HFFc6 (cell line): ENCODE data around the gene FAXC. TPM values are rescaled to one million over a fixed set of nuclear protein-coding genes. Genes with fewer than 3 reads are reported as not detected.

Experiments used
- DNase-seq: peaks from one replicate; pipeline ENCODE4 v3.0.0-alpha.2; 2018
- H3K27ac Mint-ChIP-seq: 2 replicates; pipeline ENCODE4 v1.8.0; 2020; ENCODE audit warnings: mild to moderate bottlenecking, mixed read lengths
- H3K27me3 Mint-ChIP-seq: 2 replicates; pipeline ENCODE4 v1.8.0; 2021; ENCODE audit warnings: mild to moderate bottlenecking, moderate library complexity, mixed read lengths; ENCODE audit not compliant: insufficient read depth
- H3K36me3 Mint-ChIP-seq: 2 replicates; pipeline ENCODE4 v1.8.0; 2021; ENCODE audit warnings: low read depth, mixed read lengths
- H3K4me1 Mint-ChIP-seq: 2 replicates; pipeline ENCODE4 v1.8.0; 2020; ENCODE audit warnings: low read depth, mixed read lengths
- H3K4me3 Mint-ChIP-seq: 2 replicates; pipeline ENCODE4 v1.8.0; 2020; ENCODE audit warnings: mild to moderate bottlenecking, moderate library complexity, mixed read lengths
- H3K9me3 Mint-ChIP-seq: 2 replicates; pipeline ENCODE4 v1.8.0; 2020; ENCODE audit warnings: mild to moderate bottlenecking, mixed read lengths
- long read RNA-seq: library from polyadenylated mRNA; unstranded; transcript quantifications from one replicate; pipeline ENCODE4 v2.0.0, GENCODE V29; 2019
- total RNA-seq, 6 experiments: library from RNA; stranded (reverse); fragmentation: NEBNext Ultra II Directional; extraction: Animal tissue kit (Norgen Biotek cat#: 25700); gene quantifications; 2 replicates in 1 of 6; 3 replicates in 5 of 6; pipeline ENCODE4 v1.2.3, GENCODE V29; 2021
- TF ChIP-seq, protein P1 (sequence below): fragments of 200-600 bp; sonication (generic); IDR thresholded peaks from 2 replicates; pipeline ENCODE4 v1.5.0; 2021; ENCODE audit warnings: antibody characterized with exemption, mild to moderate bottlenecking

The FAXC gene
- 1 to 10 TPM; 1.6 to 3.0 (median 1.9) TPM for total RNA-seq
- long read RNA-seq, partial matches to known transcripts, result 0 of 1 reads
- long read RNA-seq, other reads (novel, unspliced or antisense), result 1 of 1 reads

DNA sequence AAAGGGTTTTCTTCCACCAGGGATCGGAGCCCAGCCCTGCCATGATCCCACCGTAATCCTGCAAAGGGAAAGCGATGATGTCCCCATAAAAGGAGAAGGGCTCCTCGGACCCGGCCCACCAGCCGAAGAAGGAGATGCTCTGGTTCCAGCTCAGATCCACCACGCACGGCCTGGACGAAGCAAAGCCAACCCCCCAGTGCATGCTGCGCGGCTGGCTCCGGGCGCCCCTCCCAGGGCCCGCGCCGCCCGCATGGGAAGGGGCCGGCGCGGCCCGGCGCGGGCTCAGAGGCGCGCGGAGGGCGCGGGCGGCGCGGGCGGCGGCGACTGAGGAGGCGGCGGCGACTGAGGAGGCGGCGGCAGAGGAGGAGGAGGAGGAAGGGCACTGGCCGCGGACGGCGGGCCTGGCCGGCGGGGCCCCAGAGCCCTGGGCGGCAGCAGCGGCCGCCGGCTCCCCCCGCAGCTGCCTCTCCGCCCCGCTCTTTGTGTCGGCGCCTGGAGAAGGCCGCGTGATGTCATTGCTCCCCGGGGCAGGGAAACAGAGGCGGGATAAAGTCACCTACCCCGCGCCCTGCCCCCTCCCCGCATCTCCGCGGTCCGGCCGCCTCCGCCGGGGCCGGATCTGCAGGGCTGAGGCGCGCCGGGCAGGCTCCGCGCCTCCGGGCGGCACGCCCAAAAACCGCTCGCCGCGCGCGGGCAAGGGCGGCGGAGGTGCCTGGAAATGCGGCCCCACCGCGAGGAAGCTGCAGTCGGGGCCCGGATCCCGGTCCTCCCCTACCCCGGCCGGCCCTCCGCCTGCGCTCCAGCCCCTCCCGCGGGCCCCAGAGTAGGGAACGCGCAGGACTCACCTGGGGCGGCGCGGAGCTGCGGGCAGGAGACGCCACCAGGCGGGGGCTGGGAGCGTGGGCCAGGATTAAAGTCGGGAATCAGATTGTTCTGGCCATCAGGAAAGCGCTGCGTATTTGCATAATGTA, at the start of gene FAXC:
FAXC (minus strand) TSS at position 504 of the 971 bp plus-strand sequence; CDS start at position 202, 302 bp downstream.
- DNase-seq, result no peak
- H3K9me3 Mint-ChIP-seq, result no peaks in the 10 kb centered on the region
- no peak within 1 kb of the TSS for H3K27ac Mint-ChIP-seq
- H3K36me3 Mint-ChIP-seq, result no peaks in the 10 kb centered on the region
- H3K27me3 Mint-ChIP-seq, result peaks cover 4% of the 10 kb centered on the region; the same call in 1 of the 2 replicates
- H3K4me1 Mint-ChIP-seq, result peaks cover 10% of the 10 kb centered on the region
- TF ChIP-seq, protein P1, sequence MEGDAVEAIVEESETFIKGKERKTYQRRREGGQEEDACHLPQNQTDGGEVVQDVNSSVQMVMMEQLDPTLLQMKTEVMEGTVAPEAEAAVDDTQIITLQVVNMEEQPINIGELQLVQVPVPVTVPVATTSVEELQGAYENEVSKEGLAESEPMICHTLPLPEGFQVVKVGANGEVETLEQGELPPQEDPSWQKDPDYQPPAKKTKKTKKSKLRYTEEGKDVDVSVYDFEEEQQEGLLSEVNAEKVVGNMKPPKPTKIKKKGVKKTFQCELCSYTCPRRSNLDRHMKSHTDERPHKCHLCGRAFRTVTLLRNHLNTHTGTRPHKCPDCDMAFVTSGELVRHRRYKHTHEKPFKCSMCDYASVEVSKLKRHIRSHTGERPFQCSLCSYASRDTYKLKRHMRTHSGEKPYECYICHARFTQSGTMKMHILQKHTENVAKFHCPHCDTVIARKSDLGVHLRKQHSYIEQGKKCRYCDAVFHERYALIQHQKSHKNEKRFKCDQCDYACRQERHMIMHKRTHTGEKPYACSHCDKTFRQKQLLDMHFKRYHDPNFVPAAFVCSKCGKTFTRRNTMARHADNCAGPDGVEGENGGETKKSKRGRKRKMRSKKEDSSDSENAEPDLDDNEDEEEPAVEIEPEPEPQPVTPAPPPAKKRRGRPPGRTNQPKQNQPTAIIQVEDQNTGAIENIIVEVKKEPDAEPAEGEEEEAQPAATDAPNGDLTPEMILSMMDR, result peak; percentile 31
- H3K4me3 Mint-ChIP-seq, result peak within 1 kb of the TSS; percentile 83

DNA sequence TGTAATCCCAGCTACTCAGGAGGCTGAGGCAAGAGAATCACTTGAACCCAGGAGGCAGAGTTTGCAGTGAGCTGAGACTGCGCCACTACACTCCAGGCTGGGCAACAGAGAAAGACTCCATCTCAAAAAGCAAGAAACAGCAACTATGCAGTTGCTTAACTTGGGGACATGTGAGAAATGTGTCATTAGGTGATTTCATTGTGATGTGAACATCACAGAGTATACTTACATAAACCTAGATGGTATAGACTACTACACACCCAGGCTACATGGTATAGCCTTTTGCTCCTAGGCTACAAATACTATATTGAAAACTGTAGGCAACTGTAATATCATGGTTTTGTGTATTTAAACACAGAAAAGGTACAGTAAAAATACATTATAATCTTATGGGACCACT, 47.8 kb upstream of the FAXC start:
- Mint-ChIP-seq H3K36me3 (peaks cover 30% of the 10 kb centered on the region), H3K9me3 (no peaks in the 10 kb centered on the region), H3K4me3 (no peak overlapping the region), H3K27ac (no peak overlapping the region), H3K4me1 (peaks cover 13% of the 10 kb centered on the region), H3K27me3 (peaks cover 6% of the 10 kb centered on the region; the same call in 1 of the 2 replicates)
- TF ChIP-seq, protein P1, result no peak
- no peak for DNase-seq

DNA sequence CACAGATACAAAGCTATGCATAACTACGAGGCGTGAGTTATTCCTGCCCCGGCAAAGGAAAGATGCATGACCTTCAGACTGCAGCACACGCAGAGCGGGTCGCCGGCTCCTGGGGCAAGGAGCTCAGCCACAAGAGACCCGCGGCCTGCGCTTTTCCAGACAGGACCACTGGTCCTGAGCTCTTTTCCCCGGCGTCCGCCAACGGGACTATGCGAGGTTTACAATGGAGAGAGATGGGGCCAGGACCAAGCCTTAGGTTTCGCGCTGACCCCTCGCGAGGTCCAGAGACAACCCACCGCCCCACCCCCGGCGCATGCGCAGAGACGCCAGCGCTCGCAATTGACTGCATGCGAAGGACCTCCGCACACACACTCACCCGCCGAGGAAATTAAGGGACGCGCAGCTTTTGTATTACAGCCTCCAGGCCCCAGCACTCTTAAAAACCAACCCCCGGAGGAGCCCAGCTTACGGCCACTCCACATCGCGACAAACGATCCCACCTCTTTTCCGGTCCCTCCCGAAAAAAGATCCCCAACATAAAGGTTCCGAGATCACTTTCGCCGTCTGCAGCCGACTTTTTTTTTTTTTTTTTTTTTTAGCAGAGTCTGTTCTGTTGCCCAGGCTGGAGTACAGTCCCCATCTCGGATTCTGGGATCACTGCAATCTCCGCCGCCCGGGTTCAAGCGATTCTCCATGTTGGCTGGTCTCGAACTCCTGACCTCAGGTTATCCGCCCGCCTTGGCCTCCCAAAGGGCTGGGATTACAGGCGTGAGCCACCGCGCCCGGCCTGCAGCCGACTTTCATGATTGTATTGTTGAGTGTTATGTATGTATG, 44.4 kb upstream of the FAXC start, which contains the start of gene COQ3:
COQ3 (minus strand) TSS at position 498 of the 834 bp plus-strand sequence; CDS start at position 482, 16 bp downstream.
- 0 out of 2 replicates have a peak, but pooled peaks cover 8% of the 10 kb centered on the region for H3K36me3 Mint-ChIP-seq
- peak within 1 kb of the TSS; percentile 99 for H3K27ac Mint-ChIP-seq
- peaks cover 14% of the 10 kb centered on the region for H3K4me1 Mint-ChIP-seq
- peaks cover 6% of the 10 kb centered on the region; the same call in 1 of the 2 replicates for H3K27me3 Mint-ChIP-seq
- TF ChIP-seq, protein P1, result no peak
- peak; percentile 61 for DNase-seq
- peak within 1 kb of the TSS; percentile 99 for H3K4me3 Mint-ChIP-seq
- H3K9me3 Mint-ChIP-seq, result no peaks in the 10 kb centered on the region

DNA sequence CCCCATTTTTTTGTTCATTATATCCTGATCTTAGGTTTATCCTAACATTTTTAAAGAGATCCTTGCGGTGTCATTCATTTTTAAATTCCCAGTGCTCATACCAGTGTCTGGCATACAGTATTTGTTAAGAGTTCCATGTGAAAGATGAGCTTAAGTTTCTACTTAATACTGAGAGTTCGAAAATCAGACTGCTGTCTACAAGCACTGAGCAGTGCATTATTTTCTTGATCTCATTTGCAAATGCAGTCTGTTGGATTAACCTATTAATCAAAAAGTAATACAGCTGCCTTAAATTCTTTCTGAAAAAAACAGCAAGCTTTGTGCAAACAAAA, 43.9 kb upstream of the FAXC start:
- Mint-ChIP-seq H3K27ac (peak overlapping the region; percentile 99), H3K4me1 (peaks cover 14% of the 10 kb centered on the region), H3K9me3 (no peaks in the 10 kb centered on the region), H3K4me3 (peak overlapping the region; percentile 99), H3K27me3 (peaks cover 6% of the 10 kb centered on the region; the same call in 1 of the 2 replicates), H3K36me3 (0 out of 2 replicates have a peak, but pooled peaks cover 8% of the 10 kb centered on the region)
- no peak for DNase-seq
- TF ChIP-seq, protein P1, result no peak

DNA sequence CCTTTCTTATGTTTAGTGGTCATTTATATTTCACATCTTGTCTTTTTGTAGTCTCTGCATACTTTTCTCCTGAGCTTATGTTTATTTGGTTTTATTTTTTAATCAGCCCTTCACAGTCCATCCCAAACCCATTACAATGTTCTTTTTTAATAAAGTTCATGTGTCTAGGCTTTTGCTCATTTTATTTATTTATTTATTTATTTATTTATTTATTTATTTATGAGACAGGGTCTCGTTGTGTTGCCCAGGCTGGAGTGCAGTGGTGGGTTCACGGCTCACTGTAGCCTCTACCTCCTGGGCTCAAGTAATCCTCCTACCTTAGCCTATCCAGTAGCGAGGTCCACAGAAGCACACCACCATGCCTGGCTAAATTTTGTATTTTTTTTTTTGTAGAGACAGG, 41.4 kb upstream of the FAXC start:
- TF ChIP-seq, protein P1, result no peak
- H3K27me3 Mint-ChIP-seq, result peaks cover 6% of the 10 kb centered on the region; the same call in 1 of the 2 replicates
- peaks cover 14% of the 10 kb centered on the region for H3K4me1 Mint-ChIP-seq
- H3K36me3 Mint-ChIP-seq, result no peaks in the 10 kb centered on the region
- H3K9me3 Mint-ChIP-seq, result no peaks in the 10 kb centered on the region
- no peak overlapping the region for H3K27ac Mint-ChIP-seq
- H3K4me3 Mint-ChIP-seq, result no peak overlapping the region
- no peak for DNase-seq
